Nephron (organoid): ENCODE measurements around the gene JAKMIP2.
A peak's percentile ranks its signal among the peaks of the same experiment; 100 is the strongest.
"Not testable (repeated sequence)": the region's sequence is repeated elsewhere in the genome, so short reads cannot be mapped to it uniquely, and the experiment has no call there.

Source experiments
- H3K27ac Mint-ChIP-seq, 3 experiments: 2 replicates each; pipeline ENCODE4 v1.8.0; 2020; ENCODE audit warnings: mixed read lengths in 3 of 3, mild to moderate bottlenecking in 2 of 3, moderate library complexity in 1 of 3
- H3K27me3 Mint-ChIP-seq: 2 replicates; pipeline ENCODE4 v1.8.0; 2021; ENCODE audit warnings: low read depth, mild to moderate bottlenecking, moderate library complexity, mixed read lengths
- H3K36me3 Mint-ChIP-seq: 2 replicates; pipeline ENCODE4 v1.8.0; 2020; ENCODE audit warnings: low read depth, mixed read lengths
- H3K4me1 Mint-ChIP-seq: 2 replicates; pipeline ENCODE4 v1.8.0; 2020; ENCODE audit warnings: mixed read lengths
- H3K4me3 Mint-ChIP-seq, 3 experiments: 2 replicates each; pipeline ENCODE4 v1.8.0; 2020; ENCODE audit warnings: mild to moderate bottlenecking in 3 of 3, mixed read lengths in 3 of 3, moderate library complexity in 2 of 3
- H3K9me3 Mint-ChIP-seq: 2 replicates; pipeline ENCODE4 v1.8.0; 2020; ENCODE audit warnings: mixed read lengths
- TF ChIP-seq, protein P1 (sequence below), 3 experiments: fragments of 200-600 bp; sonication (generic); IDR thresholded peaks; one replicate each; pipeline ENCODE4 v1.5.0; 2021; ENCODE audit warnings: antibody characterized with exemption in 3 of 3; ENCODE audit not compliant: unreplicated experiment in 3 of 3

Gene JAKMIP2

DNA sequence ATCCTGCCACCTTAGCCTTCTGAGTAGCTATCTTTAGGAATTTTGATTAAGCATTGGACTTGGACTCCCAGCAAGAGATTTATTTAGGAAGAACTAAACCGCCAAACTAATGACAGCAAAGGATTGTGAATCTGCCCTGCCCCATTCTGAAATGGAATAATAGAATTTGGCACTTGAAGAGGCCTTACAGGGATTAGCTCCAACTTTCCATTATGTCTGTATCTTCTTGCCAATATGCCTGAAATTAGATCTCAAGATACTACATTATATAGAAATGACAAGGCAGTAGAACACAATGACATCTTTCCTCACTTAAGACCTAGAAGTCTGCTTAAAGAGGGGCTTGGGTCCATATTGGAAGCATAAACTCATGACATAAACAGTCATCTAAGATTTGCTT is 195.7 kb downstream of the JAKMIP2 start:
- TF ChIP-seq, protein P1, sequence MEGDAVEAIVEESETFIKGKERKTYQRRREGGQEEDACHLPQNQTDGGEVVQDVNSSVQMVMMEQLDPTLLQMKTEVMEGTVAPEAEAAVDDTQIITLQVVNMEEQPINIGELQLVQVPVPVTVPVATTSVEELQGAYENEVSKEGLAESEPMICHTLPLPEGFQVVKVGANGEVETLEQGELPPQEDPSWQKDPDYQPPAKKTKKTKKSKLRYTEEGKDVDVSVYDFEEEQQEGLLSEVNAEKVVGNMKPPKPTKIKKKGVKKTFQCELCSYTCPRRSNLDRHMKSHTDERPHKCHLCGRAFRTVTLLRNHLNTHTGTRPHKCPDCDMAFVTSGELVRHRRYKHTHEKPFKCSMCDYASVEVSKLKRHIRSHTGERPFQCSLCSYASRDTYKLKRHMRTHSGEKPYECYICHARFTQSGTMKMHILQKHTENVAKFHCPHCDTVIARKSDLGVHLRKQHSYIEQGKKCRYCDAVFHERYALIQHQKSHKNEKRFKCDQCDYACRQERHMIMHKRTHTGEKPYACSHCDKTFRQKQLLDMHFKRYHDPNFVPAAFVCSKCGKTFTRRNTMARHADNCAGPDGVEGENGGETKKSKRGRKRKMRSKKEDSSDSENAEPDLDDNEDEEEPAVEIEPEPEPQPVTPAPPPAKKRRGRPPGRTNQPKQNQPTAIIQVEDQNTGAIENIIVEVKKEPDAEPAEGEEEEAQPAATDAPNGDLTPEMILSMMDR (IDR thresholded peaks at IDR 0.05; ENCODE audit: unreplicated experiment in 3 of 3), result no peak
- peaks cover 5% of the 10 kb centered on the region for H3K4me1 Mint-ChIP-seq
- no peak overlapping the region for H3K4me3 Mint-ChIP-seq
- no peak overlapping the region for H3K27ac Mint-ChIP-seq
- H3K36me3 Mint-ChIP-seq, result no peaks in the 10 kb centered on the region
- no peaks in the 10 kb centered on the region for H3K9me3 Mint-ChIP-seq
- no peaks in the 10 kb centered on the region for H3K27me3 Mint-ChIP-seq

DNA sequence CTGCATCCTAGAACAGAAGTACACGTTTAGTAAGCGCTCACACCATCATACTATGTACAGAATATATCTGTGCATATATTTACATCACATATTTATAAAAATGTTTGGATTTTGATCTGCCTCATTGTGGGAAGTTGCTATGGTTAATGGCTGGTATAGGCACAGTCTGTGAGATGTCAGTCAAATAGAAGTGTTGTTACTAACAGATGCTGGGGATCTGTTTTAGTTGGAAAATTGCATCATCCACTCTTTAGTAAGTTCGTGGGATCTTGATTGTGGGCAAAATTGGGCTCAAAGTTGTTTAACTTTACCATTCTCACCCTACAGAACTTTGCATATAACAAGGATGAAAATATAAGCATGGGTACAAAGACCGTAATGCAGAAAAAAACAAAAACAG is 196.3 kb downstream of the JAKMIP2 start:
- H3K27ac Mint-ChIP-seq, result no peak overlapping the region
- no peaks in the 10 kb centered on the region for H3K36me3 Mint-ChIP-seq

DNA sequence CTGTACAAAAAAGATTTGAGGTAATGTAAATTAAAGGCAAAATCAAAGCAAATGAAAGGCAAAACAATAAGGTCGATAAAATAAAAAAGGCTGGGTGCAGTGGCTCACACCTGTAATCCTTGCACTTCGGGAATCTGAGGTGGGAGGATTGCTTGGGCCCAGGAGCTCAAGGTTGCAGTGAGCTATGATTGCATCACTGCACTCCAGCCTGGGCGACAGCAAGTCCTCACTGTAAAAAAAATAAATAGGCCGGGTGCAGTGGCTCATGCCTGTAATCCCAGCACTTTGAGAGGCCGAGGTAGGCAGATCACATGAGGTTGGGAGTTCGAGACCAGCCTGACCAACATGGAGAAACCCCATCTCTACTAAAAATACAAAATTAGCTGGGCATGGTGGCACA is 200.3 kb downstream of the JAKMIP2 start:
- H3K27ac Mint-ChIP-seq, H3K4me3 Mint-ChIP-seq, H3K9me3 Mint-ChIP-seq, H3K27me3 Mint-ChIP-seq, H3K36me3 Mint-ChIP-seq: not testable (repeated sequence)
- H3K4me1 Mint-ChIP-seq, result peaks cover 12% of the 10 kb centered on the region

More for the DNA sequence above, 196.3 kb downstream of the JAKMIP2 start:
- no peaks in the 10 kb centered on the region for H3K9me3 Mint-ChIP-seq
- TF ChIP-seq, protein P1 (IDR thresholded peaks at IDR 0.05; ENCODE audit: unreplicated experiment in 3 of 3), result no peak
- H3K27me3 Mint-ChIP-seq, result no peaks in the 10 kb centered on the region
- peaks cover 5% of the 10 kb centered on the region for H3K4me1 Mint-ChIP-seq
- H3K4me3 Mint-ChIP-seq, result no peak overlapping the region

DNA sequence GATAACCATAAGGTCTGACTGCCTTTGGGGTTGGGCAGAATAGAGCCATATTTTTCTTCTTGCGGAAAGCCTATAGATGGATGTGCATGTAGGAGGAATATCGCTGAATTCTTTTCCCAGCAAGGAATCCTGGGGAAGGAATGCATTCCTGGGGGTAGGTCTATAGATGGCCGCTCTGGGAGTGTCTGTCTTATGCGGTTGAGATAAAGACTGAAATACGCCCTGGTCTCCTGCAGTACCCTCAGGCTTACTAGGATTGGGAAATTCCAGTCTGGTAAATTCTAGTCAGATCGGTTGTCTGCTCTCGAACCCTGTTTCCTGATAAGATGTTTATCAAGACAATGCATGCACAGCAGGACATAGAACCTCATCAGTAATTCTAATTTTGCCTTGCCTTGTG is 202.1 kb downstream of the JAKMIP2 start:
- H3K27me3 Mint-ChIP-seq, H3K9me3 Mint-ChIP-seq, H3K4me1 Mint-ChIP-seq, H3K36me3 Mint-ChIP-seq, H3K27ac Mint-ChIP-seq, H3K4me3 Mint-ChIP-seq: not testable (repeated sequence)

DNA sequence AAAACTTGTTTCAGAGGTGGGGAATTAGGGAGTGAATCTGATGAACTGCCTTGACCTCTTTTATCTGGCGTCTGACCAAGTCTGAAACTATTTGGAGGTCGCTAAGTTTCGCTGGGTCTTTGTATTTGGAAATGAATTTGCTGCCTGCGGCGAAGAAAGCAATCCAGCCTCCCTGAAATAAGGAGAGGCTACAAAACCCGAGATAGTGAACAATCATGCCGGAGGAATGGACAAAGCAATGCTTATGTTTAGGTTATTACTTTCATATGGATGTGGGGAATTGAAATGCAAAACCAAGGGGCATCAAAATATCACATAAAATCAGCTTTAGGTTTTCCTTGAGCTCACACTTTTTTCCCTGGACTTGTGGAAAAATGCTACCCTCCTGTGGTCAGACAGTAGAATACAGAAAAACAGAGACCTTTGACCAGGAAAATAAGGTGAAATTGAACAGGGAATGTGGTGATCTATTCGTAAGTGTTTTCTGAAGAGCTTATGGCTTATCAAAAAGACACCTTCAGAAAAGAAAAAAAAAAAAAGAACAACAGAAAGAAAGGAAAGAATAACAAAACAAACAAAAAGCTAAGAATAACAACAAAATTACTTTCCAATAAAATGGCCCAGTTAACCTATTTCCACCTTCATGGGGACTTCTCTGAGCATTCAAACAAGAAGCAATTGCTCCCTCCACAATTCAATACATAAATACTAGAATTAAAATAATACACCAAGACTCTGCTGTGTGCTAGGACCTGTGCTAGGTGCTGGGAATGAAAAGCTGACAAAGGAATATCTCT is 204.1 kb downstream of the JAKMIP2 start:
- H3K36me3 Mint-ChIP-seq, result no peaks in the 10 kb centered on the region
- peak overlapping the region in 2 of 3 experiments; percentile 59 to 65 for H3K27ac Mint-ChIP-seq
- H3K4me1 Mint-ChIP-seq, result peaks cover 18% of the 10 kb centered on the region
- H3K9me3 Mint-ChIP-seq, result peaks cover 7% of the 10 kb centered on the region
- no peaks in the 10 kb centered on the region for H3K27me3 Mint-ChIP-seq
- H3K4me3 Mint-ChIP-seq, result peak overlapping the region in 2 of 3 experiments; percentile 45 to 61
- TF ChIP-seq, protein P1 (IDR thresholded peaks at IDR 0.05; ENCODE audit: unreplicated experiment in 3 of 3), result peak; percentile 71 to 82 (median 72)

DNA sequence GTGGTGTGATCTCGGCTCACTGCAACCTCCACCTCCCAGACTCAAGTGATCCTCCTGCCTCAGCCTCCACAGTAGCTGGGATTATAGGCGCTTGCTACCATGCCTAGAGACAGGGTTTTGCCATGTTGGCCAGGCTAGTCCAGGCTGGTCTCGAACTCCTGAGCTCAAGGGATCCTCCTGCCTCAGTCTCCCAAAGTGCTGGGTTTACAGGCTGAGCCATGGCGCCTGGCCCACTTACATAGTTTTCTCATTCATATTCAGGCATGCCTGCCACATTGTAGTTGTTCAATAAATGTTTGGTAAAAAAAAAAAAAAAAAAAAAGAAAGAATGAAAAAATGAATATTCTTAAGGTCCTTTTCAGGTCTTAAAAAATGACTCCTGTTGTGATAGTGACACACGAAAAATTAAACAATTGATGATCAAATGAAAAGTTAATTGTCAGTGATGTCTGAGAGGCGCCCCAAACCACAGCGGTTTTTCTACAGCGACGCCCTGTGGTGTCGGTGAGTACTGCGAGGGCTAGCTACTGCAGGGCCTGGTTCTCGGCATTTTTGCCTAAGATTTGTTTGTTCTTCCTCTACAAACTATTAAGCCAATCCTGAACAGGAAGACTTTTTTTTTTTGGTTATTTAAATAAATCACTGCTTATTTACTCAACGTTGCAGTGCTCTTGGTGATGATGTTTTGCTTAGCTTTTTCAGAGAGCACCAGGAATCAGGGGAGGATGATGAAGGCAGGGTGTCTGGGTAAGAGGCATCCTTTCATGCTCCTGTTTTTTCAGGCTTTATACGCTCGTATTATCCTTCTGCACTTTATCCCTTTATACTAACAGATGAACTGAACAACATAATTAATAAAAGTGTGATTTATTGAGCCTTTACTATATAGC is 205.6 kb downstream of the JAKMIP2 start:
- H3K4me1 Mint-ChIP-seq, result peaks cover 28% of the 10 kb centered on the region
- H3K36me3 Mint-ChIP-seq, result no peaks in the 10 kb centered on the region

More for the DNA sequence above, 205.6 kb downstream of the JAKMIP2 start:
- Mint-ChIP-seq H3K4me3 (no peak overlapping the region), H3K27me3 (no peaks in the 10 kb centered on the region), H3K27ac (no peak overlapping the region), H3K9me3 (peaks cover 7% of the 10 kb centered on the region)
- TF ChIP-seq, protein P1 (IDR thresholded peaks at IDR 0.05; ENCODE audit: unreplicated experiment in 3 of 3), result peak; percentile 87 to 95 (median 92)
